DND-41 (cell line): ENCODE results near the gene EXOC3L4.

Experiments used
- CTCF ChIP-seq: IDR thresholded peaks from 2 replicates; pipeline ENCODE4 v1.5.1; 2012; ENCODE audit warnings: borderline replicate concordance, low read length, moderate library complexity, mild to moderate bottlenecking; ENCODE audit not compliant: poor library complexity, severe bottlenecking; ENCODE audit errors: extremely low read depth
- EZH2 ChIP-seq: IDR thresholded peaks from 3 replicates; pipeline ENCODE4 v1.6.1; 2012; ENCODE audit warnings: borderline replicate concordance, low read depth, mild to moderate bottlenecking, moderate library complexity, low read length, inconsistent platforms; ENCODE audit not compliant: severe bottlenecking

- TF ChIP-seq CTCF (no peak), EZH2 (no peak)
Measured at GRCh38 chr14:103057028-103057371, 37.5 kb upstream of the EXOC3L4 start.
